HG03354 (cell line): ENCODE measurements around the gene PTPRT.
"Not testable (repeated sequence)": the region's sequence is repeated elsewhere in the genome, so short reads cannot be mapped to it uniquely, and the experiment has no call there.

Experiments used
- ATAC-seq: cut with Tn5 transposase; IDR thresholded peaks from one replicate; pipeline ENCODE4 v1.9.1; 2021; ENCODE audit warnings: mild to moderate bottlenecking; ENCODE audit not compliant: unreplicated experiment, poor library complexity, severe bottlenecking

PTPRT gene

DNA sequence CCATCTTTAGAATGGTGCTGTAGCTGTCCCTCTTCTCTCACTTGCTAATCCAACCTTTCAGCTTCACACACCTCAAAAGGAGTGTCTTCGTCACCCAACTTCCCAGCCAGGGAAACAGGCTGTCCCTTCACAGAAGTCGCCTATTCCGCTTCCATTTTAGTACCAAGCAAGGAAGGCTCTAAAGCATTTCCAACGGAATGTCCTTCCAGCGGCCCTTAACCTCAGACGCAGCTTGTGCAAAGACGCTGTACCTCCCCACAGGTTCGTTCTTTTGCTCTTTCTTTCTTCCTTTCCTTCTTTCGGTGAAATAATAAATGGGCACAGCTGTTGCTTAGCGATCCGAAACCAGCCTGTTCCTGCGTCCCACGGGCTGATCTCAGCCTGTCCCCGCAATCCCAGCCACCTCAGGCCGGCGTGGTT lies 1.5 kb downstream of the PTPRT start:
- no peak for ATAC-seq

DNA sequence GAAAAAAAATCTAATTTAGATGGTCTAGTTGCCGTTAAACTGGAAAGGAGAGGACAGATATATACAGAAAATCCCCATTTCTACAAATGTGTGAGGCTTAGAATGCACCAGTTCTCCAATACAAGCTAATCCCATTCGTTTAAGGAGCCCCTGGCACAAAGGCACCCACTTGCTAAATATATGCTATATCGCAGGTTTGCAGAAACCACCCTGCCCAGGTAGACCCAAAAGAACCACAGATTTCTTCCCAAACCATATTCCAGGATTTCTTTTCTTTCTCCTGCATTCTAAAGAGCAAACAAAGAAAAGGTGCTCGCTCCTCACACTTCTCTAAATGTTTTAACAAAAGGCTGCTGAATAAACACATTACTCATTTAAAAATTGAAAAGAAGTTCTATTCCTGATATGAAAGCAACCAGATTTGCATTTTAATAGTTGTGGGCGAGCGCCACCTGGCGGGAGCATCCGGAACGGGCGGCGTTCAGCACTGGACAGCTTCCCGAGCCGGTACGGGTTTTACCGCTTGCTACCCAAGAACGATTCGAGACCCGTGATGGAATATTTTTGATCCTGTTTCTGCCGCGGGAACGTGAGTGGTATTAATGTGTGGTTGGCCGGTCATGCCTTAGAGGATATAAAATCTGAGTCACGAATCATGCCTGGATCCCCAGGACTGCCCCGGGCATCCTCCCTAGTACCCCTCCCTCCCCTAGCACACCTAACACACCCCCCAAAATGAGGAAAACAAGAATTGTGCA lies 2.1 kb downstream of the PTPRT start:
- ATAC-seq = peak; percentile 63

DNA sequence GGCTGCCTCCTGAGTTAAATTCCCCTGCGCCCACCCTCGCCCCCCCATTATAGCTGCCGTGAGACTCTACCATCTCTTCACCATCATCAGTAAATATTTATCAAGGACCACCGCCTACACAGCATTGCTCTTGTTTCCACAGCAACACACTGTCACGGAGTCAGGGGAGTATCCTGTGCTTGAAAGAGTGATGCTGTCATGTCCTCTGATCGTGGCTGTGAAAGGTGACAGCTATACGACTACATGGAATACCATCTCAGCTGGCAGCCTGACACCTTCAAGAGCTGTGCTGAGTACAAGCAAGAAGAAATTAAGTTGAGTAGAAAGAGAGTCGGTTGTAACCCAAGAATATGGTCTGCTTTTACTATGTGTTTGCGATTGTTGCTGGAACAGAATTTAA lies 3.4 kb downstream of the PTPRT start:
- ATAC-seq = no peak

DNA sequence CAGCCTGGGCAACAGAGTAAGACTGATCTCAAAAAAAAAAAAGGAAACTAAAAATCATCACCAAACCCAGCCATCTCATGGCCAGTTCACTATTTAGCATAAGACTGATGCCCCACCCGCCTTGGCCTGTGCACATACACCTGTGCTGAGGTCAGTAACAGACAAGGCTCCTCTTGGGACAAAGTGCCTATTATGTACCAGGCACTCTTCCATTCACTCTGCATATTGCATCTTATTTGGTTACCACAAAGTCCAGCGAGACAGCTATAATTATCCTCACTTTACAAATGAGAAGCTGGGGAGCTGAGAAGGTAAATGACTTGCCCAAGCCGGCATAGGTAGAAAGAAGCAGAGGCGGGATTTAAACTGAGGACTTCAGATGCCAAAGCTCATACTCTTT lies 3.8 kb downstream of the PTPRT start:
- ATAC-seq = no peak

DNA sequence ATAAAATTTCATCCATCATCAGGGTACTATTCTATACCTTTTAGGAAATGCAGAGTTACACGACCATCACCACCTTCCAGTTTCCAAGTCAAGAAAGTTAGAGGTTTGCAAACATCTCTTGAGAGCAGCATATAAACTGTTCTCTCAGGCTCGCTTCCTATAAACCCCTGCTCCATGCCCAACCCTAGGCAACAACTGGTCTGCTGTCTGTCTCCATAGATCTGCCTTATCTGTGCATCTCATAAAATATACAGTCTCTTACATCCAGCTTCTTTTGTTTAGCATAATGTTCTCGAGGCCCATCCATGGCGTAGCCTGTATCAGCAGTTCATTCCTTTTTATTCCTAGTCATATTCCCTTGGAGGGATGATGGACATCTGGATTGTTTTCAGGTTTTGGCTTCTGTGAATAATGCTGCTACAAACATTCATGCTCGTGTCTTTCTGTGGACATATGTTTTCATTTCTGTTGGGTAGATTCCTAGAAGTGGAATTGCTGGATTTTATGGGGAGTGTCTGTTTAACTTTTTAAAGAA lies 6.1 kb downstream of the PTPRT start:
- ATAC-seq = no peak

DNA sequence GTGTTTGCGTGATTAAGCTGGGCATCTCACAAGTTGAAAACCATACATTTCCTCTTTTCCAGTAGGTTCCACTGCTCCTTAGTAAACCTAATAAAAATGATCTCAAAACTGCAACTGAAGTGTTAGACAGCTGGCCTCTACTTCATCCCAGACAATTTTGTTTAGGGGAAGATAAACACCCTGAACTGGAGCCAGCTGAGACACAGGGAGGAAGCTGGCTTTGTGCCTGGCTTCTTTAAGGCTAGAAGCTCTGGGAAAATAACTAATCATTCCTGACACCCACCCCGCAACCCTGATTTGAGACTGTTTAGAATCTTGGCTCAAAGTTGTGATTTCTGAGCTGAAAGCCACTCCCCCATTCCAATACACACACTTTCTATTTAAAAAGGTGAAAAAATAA lies 11.6 kb downstream of the PTPRT start:
- no peak for ATAC-seq

DNA sequence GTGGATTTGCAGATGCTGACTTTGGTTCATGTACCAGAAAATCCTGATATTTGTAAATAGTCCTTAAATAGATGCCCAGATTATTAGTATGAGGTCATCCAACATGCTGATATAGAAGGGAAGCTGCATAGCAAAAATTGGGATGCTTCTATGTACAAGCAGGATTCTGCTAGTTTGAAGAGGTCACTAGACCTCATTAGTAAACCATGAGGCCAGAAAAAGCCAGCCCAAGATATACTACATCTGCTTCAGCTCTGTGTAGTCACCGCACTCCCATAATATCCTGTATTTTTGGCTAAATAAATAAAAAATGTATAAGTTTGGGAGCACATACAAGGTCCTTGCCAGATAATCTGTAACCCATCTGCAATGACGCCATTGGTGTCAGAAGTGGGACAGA lies 13.0 kb downstream of the PTPRT start:
- no peak for ATAC-seq

DNA sequence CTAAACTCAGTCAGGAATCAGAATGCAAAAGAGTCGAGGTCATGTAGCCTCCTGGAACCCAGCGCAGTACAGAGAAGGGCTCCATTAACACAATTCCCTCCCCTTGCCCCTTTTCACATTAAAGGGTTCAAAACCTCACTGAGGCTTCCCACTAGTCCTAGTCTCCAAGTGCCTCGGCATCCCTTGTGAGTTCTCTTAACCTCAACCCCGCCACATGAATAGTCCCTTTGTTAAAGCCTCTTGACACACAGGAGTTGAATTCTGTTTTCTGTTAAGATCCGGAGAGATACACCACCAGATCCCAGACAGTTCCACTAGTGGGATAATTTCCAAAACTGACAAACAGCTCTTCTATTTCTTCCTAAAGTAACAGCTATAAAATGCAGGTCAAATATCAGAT lies 17.8 kb downstream of the PTPRT start:
- no peak for ATAC-seq

DNA sequence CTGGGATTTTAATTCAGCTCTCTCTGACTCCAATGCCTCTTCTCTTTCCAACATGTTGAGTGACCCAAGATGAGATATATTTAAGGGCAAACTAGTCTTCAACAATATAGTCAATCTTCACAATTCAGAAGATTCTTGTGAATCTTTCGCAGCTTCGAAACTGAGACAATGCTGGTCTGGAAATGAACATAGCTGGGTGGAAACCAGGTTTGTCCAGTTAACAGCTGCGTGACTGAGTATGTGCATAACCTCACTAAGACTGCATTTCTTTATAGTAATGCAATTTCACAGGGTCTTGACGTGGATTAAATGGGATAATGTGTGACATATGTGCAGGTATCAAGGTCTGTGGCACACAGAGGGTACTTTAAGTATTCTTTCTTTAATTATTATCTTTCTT lies 18.9 kb downstream of the PTPRT start:
- no peak for ATAC-seq

DNA sequence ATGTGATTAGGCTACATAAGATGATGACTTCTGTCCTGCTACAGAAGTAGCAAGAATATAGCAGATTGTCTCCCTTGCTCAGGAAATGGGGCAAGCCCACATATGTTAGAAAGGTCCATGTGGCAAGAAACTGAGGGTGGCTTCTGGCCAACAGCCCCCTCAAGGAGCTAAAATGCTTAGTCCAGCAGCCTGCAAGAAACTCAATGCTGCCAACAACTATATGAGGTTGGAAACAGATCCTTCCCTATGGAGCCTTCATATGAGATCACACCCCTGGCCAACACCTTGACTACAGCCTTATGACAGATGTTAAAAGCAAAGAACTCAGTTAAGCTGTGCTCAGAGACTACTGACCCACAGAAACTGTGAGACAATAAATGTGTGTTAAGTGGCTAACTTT lies 22.1 kb downstream of the PTPRT start:
- ATAC-seq = no peak

DNA sequence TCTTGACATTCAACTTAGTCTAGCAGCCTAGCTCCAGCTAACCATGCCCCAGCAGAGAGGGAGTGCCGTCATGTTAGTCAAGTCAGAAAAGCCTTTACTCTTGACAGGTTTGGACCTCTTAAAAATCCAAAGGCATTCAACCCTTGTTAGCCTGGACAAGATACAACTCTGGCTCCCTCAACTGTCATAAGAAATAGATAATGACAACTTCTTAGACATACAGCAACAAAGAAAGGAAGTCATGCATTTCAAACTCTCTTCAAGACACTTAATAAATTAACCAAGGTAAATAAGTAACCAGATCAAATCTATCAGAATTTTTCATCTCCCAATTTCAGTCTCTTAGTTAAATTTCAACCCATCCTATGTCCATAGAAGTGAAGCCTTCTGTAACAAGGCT lies 22.7 kb downstream of the PTPRT start:
- ATAC-seq = no peak

DNA sequence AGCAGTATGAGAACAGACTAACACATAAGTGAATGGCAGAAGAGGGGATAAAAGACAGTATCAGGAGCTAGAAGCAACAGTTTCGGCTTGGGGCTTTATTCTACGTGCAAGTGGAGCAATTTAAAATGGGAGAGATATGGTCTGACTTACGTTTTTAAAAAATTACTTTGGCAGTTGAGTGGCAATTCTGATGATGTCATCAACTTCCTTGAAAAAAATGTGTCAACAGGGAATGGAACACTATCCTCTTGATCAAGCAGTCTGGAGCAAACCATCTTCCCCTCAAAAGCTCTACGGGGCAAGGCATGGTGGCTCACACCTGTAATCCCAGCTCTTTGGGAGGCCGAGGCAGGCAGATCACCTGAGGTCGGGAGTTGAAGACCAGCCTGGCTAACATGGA lies 24.1 kb downstream of the PTPRT start:
- ATAC-seq = no peak

DNA sequence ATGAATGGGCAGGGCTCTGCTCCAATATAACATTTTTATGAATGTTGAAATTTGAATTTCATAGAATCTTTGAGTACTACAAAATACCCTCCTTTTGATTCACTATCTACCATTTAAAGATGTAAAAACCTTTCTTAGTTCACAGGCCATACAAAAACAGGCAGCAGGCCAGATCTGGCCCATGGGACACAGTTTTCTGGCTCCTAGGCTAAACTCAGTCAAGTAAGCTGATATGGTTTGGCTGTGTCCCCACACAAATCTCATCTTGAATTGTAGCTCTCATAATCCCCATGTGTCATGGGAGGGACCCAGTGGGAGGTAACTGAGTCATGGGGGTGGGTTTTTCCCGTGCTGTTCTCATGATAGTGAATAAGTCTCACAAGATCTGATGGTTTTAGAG lies 25.0 kb downstream of the PTPRT start:
- not testable (repeated sequence) for ATAC-seq

DNA sequence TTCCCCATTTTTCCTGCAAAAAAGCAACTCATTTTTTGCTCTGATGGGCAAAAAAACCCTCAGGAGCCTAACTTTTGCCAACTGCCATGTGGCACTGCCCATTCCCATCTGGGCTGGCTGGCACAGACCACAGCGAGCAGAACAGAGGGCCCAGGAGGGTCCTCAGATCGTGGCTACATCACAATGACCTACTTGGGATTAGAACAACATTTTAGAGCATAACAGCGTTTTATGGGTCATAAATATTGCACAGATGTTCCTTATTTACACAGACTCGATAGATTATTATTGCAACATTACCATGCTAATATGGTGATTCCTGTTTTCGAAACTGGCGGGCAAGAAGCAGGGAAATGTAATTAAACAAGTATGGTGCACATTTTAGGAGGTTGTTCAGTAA lies 28.0 kb downstream of the PTPRT start:
- no peak for ATAC-seq

DNA sequence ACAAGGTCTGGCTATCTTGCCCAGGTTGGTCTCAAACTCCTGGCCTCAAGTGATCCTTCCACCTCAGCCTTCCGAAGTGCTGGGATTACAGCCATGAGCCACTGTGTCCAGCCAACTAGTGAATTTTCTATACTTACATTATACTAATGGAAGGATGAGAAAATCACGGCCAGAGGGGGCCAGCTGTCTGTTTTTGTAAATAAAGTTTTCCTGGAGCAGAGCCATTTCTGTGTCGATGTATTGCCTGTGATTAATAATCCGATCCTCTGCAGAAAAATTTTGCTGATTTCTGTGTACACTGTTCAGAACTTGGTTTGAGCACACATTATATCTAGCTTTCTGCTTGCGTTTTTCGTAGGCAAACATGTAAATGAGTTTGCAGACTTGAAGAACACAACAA lies 28.8 kb downstream of the PTPRT start:
- no peak for ATAC-seq

DNA sequence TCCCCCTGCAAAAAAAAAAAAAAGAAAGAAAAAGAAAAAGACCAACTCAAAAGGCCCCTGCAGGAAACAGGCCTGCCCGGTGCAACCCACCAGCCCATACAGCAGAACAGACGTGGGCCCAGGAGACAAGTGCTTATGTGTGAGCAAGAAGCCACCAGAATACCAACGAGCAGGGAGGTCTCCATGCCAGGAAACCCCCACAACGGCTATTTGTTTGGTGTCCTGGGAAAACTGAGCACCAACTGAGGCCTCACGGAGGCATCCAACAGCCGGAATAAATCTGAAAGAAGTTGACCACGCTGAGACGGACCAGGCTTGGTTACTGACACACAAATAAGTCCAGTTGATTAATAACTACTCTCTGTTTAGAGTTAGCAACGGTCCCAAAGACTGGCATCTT lies 29.7 kb downstream of the PTPRT start:
- ATAC-seq = no peak

DNA sequence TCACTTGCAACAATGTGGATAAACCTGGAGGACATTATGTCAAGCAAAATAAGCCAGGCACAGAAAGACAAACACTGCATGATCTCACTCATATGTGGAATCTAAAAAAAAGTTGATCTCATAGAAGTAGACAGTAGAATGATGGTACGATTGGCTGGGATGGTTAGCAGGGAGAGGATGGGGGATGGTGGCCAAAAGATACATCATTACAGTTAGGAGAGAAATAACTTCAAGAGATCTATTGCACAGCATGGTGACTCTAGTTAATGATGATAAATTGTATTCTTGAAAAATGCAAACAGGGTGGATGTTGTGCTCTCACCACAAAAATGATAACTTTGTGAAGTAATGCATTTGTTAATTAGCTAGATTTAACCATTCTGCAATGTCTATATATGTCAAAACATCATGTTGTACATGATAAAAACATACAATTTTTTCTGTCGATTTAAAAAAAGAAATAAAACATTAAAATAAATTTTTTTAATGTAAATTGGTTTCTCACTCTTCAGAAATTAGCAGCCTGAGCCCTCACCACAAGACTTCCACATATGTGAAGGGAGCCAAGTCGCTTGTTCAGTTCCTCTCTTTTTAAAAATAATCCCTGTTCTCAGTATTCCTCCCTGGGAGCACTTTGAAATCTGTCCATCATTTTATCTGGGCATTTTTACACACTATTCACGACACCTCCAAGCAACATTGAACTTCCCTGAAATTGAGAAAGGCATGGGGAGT lies 34.2 kb downstream of the PTPRT start:
- ATAC-seq = no peak

DNA sequence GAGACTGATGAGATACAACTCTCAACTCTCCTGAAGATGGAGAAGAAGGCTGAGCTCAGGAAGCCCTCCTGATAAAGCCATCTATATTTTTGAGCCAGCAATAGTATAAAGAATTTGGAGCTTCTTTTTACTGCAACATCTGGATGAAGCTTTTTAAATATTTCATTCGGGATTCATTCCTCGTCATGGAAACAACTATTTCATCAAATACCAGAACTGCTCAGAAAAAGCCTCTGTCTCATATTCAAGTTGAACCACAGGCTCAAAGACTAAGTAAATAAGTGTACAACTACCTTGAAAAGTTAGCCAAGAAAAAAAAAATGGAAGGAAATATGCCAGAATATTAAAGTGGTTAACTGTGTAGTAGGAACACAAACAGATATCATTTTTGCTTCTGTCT lies 37.8 kb downstream of the PTPRT start:
- no peak for ATAC-seq

DNA sequence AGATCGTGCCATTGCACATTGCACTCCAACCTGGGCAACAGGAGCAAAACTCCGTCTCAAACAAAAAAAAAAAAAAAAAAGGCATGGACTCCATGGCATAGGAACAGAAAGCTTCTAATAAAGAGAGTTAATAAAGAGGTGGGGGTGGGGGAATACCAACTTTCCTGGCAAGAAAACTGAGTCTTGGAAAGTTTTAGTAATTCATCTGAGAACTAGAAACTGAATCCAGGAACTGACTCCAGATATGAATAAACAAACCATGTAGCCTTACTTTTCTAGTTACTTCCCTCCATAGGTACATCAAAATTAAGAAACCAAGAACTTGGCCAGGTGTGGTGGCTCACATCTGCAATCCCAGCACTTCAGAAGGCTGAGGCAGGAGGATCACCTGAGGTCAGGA lies 38.5 kb downstream of the PTPRT start:
- no peak for ATAC-seq

DNA sequence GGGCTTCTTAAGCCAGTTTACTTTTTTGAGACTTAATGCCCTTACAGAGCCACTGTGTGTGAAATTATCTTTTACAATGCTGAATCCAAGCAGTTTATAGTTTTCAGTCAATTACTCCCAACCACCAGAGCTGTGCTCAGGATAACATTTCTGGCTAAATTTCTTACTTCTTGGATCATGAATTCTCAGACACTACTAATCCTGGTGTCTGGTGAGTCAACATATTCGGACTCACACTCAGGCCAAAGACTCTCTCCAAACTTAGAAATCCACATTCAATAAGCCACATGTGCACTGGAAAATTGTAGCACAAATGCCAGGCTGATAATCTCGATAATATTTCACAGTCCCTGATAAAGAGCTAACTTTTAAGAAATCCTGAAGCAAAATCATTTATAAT lies 49.0 kb downstream of the PTPRT start:
- ATAC-seq = no peak

DNA sequence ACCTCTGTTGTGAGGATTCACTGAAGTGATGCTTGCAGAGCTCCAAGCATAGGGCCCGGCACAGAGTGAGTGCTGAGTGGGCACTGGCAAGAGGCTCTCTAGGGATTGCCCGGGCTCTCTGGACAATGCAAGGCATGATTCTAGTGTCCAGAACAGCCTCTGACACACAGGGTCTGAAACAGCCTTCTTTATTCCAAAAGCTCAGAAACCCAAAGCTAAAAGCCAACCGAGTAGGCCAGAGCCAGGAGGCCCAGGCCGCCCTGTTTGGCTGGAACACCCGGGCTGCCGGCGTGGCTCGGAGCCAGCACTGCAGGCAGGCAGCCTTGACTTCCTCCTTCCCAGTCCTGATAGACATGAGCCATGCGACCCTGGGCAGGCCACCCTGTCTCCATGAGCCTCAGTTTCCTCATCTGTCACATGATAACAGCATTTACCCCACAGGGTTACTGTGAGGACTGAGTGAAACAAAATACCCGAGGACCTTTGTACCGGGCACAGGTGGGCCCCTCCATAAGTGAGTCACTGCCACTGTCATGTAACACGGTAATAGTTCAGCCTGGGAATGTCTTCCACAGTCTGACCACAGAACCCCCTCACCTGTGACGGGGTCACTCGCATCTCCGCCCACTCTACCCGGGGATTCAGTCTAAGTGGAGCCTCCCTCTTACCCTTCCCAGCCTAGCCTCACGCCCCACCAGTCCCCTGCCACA lies 51.5 kb downstream of the PTPRT start:
- no peak for ATAC-seq
